SK-N-SH (cell line): ENCODE results near the gene PHC3. TPM values are rescaled to one million over a fixed set of nuclear protein-coding genes. Genes with fewer than 3 reads are reported as not detected.

Experiments
- CTCF ChIA-PET: fragments of 300-600, 350-600 bp; formaldehyde crosslinking; extraction: SDS; loops from one replicate; lab custom pipeline; 2021; lab: Yijun Ruan, JAX
- POLR2A ChIA-PET: fragments of 350-600 bp; sonication (Branson Sonifier 250); formaldehyde crosslinking; extraction: SDS; loops from one replicate; lab custom pipeline; 2020; ENCODE audit warnings: antibody characterized with exemption, inconsistent platforms; lab: Yijun Ruan, JAX
- DNase-seq: peaks from one replicate; pipeline ENCODE4 v3.0.0; 2012
- H2AFZ ChIP-seq: fragments of 200-600 bp; sonication (generic); 2 replicates; pipeline ENCODE4 v1.8.1; 2016; ENCODE audit warnings: antibody characterized with exemption, mild to moderate bottlenecking, low read depth
- H3F3A ChIP-seq: fragments of 200-600 bp; sonication (generic); replicated peaks from 2 replicates; pipeline ENCODE3; 2016; ENCODE audit warnings: antibody characterized with exemption, mild to moderate bottlenecking; ENCODE audit not compliant: insufficient read depth
- H3K27ac ChIP-seq, 2 experiments: fragments of 200-500 bp in 1 of 2; fragments of 200-600 bp in 1 of 2; sonication (Bioruptor generic) in 1 of 2; sonication (generic), shearing (Covaris generic) in 1 of 2; 2 replicates each; pipeline versions ENCODE4 v1.5.1 to v1.6.1; 2014 to 2016; ENCODE audit warnings: low read depth in 2 of 2, inconsistent platforms in 1 of 2, low read length in 1 of 2, mild to moderate bottlenecking in 1 of 2, mixed read lengths in 1 of 2
- H3K27me3 ChIP-seq: fragments of 200-600 bp; sonication (generic), shearing (Covaris generic); 2 replicates; pipeline ENCODE4 v1.6.1; 2016; ENCODE audit warnings: mixed run types; ENCODE audit not compliant: insufficient read depth
- H3K36me3 ChIP-seq, 2 experiments: fragments of 200-500 bp in 1 of 2; fragments of 200-600 bp in 1 of 2; sonication (Bioruptor generic) in 1 of 2; sonication (generic) in 1 of 2; replicated peaks in 1 of 2; 2 replicates each; pipeline versions ENCODE3 to v1.5.1; 2014 to 2016; ENCODE audit warnings: low read length in 1 of 2, mild to moderate bottlenecking in 1 of 2; ENCODE audit not compliant: insufficient read depth in 2 of 2, control insufficient read depth in 1 of 2
- H3K4me1 ChIP-seq, 2 experiments: fragments of 200-500 bp in 1 of 2; fragments of 200-600 bp in 1 of 2; sonication (Bioruptor generic) in 1 of 2; sonication (generic), shearing (Covaris generic) in 1 of 2; 2 replicates each; pipeline versions ENCODE4 v1.5.1 to v1.6.1; 2014 to 2016; ENCODE audit warnings: low read depth in 1 of 2, low read length in 1 of 2, mixed run types in 1 of 2; ENCODE audit not compliant: insufficient read depth in 2 of 2, control insufficient read depth in 1 of 2
- H3K4me2 ChIP-seq: fragments of 200-600 bp; sonication (generic), shearing (Covaris generic); 2 replicates; pipeline ENCODE4 v1.6.1; 2017; ENCODE audit warnings: mixed run types
- H3K4me3 ChIP-seq, 2 experiments: fragments of 200-500 bp in 1 of 2; fragments of 200-600 bp in 1 of 2; sonication (Bioruptor generic) in 1 of 2; sonication (generic), shearing (Covaris generic) in 1 of 2; 2 replicates each; pipeline versions ENCODE4 v1.5.1 to v1.8.1; 2014 to 2016; ENCODE audit warnings: low read depth in 2 of 2, inconsistent platforms in 1 of 2, low read length in 1 of 2, mild to moderate bottlenecking in 1 of 2, mixed read lengths in 1 of 2, moderate library complexity in 1 of 2
- H3K79me2 ChIP-seq: fragments of 200-600 bp; sonication (generic); 2 replicates; pipeline ENCODE4 v1.8.1; 2017; ENCODE audit warnings: mild to moderate bottlenecking; ENCODE audit not compliant: insufficient read depth
- H3K9ac ChIP-seq: fragments of 200-600 bp; sonication (generic); 2 replicates; pipeline ENCODE4 v1.6.1; 2017; ENCODE audit warnings: mixed run types
- H3K9me2 ChIP-seq: fragments of 200-600 bp; sonication (generic); 2 replicates; pipeline ENCODE4 v1.6.1; 2017; ENCODE audit warnings: mixed run types
- H3K9me3 ChIP-seq: fragments of 200-600 bp; sonication (generic); 2 replicates; pipeline ENCODE4 v1.6.1; 2017; ENCODE audit warnings: mixed run types, mild to moderate bottlenecking, moderate library complexity
- H4K20me1 ChIP-seq: fragments of 200-600 bp; sonication (generic); 2 replicates; pipeline ENCODE4 v1.6.1; 2017; ENCODE audit warnings: mild to moderate bottlenecking, mixed run types; ENCODE audit not compliant: insufficient read depth
- EP300 ChIP-seq, 2 experiments: IDR thresholded peaks; 2 replicates each; pipeline versions ENCODE4 v1.4.0 to v1.6.1; 2012; ENCODE audit warnings: borderline replicate concordance in 1 of 2, low read depth in 1 of 2, low read length in 1 of 2
- EZH2phosphoT487 ChIP-seq: fragments of 200-600 bp; sonication (generic); IDR thresholded peaks from 2 replicates; pipeline ENCODE4 v1.6.1; 2017; ENCODE audit warnings: low read depth, mixed run types, mild to moderate bottlenecking, antibody characterized with exemption, moderate library complexity, borderline replicate concordance
- FOSL2 ChIP-seq: IDR thresholded peaks from 2 replicates; pipeline ENCODE4 v1.4.0; 2012; ENCODE audit warnings: low read depth, mild to moderate bottlenecking, moderate library complexity, borderline replicate concordance
- FOXM1 ChIP-seq: IDR thresholded peaks from 2 replicates; pipeline ENCODE4 v1.4.0; 2012; ENCODE audit warnings: low read depth, mild to moderate bottlenecking
- GATA2 ChIP-seq: sonication (generic); formaldehyde crosslinking; IDR thresholded peaks from 2 replicates; pipeline ENCODE4 v1.5.0; 2020; ENCODE audit warnings: mild to moderate bottlenecking, missing genetic modification reagents
- JUND ChIP-seq: IDR thresholded peaks from 2 replicates; pipeline ENCODE4 v1.4.0; 2012
- MEF2A ChIP-seq: IDR thresholded peaks from 2 replicates; pipeline ENCODE4 v1.4.0; 2012; ENCODE audit warnings: low read depth, borderline replicate concordance
- NRF1 ChIP-seq: IDR thresholded peaks from 2 replicates; pipeline ENCODE4 v1.6.1; 2012; ENCODE audit warnings: low read depth, mild to moderate bottlenecking, low read length
- POLR2AphosphoS5 ChIP-seq: IDR thresholded peaks from 2 replicates; pipeline ENCODE4 v1.6.1; 2012; ENCODE audit warnings: low read depth, low read length
- RAD21 ChIP-seq: IDR thresholded peaks from 2 replicates; pipeline ENCODE4 v1.6.1; 2012; ENCODE audit warnings: mild to moderate bottlenecking, low read length
- RCOR1 ChIP-seq: fragments of 150-350 bp; IDR thresholded peaks from 2 replicates; pipeline ENCODE4 v1.6.1; 2017; ENCODE audit warnings: antibody characterized with exemption, low read length
- RFX5 ChIP-seq: IDR thresholded peaks from 2 replicates; pipeline ENCODE4 v1.6.1; 2012; ENCODE audit warnings: mild to moderate bottlenecking, improper control_type of control experiment, low read length
- RXRA ChIP-seq: IDR thresholded peaks from 2 replicates; pipeline ENCODE4 v1.4.0; 2012; ENCODE audit warnings: low read depth, mild to moderate bottlenecking, borderline replicate concordance
- TCF12 ChIP-seq: IDR thresholded peaks from 2 replicates; pipeline ENCODE4 v1.4.0; 2012
- TEAD4 ChIP-seq: IDR thresholded peaks from 2 replicates; pipeline ENCODE4 v1.4.0; 2012; ENCODE audit warnings: mild to moderate bottlenecking, borderline replicate concordance; ENCODE audit not compliant: insufficient read depth
- WGBS: methylation state at CpG from one replicate; pipeline ENCODE4 v1.1.6; 2017; ENCODE audit warnings: low lambda C conversion rate; 5-methylcytosine and 5-hydroxymethylcytosine counted together
- polyA plus RNA-seq, 3 experiments: library from polyadenylated mRNA; depleted of rRNA; stranded (reverse); fragments of >200 nt; gene quantifications; 2 replicates each; pipeline ENCODE4 v1.2.3, GENCODE V29; 2012
- TF ChIP-seq, protein P1 (sequence below): IDR thresholded peaks from 2 replicates; pipeline ENCODE4; 2012
- TF ChIP-seq, protein P2 (sequence below): IDR thresholded peaks from 2 replicates; pipeline ENCODE4 v1.4.0; 2012; ENCODE audit warnings: low read depth
- TF ChIP-seq, protein P3 (sequence below): IDR thresholded peaks from 2 replicates; pipeline ENCODE4 v1.4.0; 2012; ENCODE audit warnings: low read depth, borderline replicate concordance
- TF ChIP-seq, protein P4 (sequence below): IDR thresholded peaks from 2 replicates; pipeline ENCODE4 v1.4.0; 2012; ENCODE audit warnings: low read depth, borderline replicate concordance

PHC3 gene
- polyA plus RNA-seq, 1 of the 3 experiments (the other 2 are of a cell fraction) = 9.2 TPM

DNA sequence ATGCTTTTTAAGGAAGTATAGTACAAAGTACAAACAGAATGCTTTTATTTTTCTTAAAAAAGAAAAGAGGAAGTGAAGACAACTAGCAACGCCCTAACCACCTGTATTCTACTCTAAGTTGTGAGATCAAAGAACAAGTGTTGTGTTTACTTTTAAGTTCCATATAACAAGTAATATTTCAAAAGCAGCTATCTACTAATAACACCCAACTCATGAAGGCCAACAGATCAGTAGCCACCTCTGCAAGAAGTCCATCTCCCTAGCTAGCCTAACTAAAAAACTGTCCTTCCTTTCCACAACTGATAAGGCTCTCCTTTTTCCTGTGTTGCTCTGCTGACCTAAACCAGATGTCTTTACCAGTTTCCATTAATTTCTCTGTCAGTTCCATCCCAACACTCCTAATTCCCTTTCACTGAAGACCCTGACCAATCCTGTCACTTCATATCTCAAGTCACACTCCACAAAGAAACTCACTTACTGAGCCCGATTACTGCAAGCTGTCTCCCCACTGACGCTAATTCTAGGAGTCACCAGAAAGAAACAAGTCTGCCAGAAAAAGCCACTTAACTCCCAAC, 26.9 kb downstream of the PHC3 start:
- Histone ChIP-seq H3K27me3 (no peaks in the 10 kb centered on the region), H2AFZ (no peak overlapping the region), H3K9me3 (no peaks in the 10 kb centered on the region), H3K9ac (no peak overlapping the region), H3K4me2 (peak overlapping the region; percentile 42; the same call in 1 of the 2 replicates), H3K27ac (peak overlapping the region; percentile 34 to 57), H3K4me3 (no peak overlapping the region), H3K36me3 (peaks cover 6 to 25% of the 10 kb centered on the region in 2 experiments), H3K9me2 (no peaks in the 10 kb centered on the region), H3K79me2 (peaks cover 91% of the 10 kb centered on the region), H4K20me1 (peaks cover 18% of the 10 kb centered on the region), H3F3A (peaks cover 16% of the 10 kb centered on the region), H3K4me1 (peaks cover 4 to 10% of the 10 kb centered on the region in 2 experiments; a peak in 3 of 4 replicates)
- WGBS = 72% methylated on average over 3 of the region's 3 CpGs
- peak; percentile 38 for DNase-seq
- TF ChIP-seq JUND (no peak), TCF12 (peak; percentile 37; the same call in 1 of the 2 replicates)
- TF ChIP-seq, protein P1, sequence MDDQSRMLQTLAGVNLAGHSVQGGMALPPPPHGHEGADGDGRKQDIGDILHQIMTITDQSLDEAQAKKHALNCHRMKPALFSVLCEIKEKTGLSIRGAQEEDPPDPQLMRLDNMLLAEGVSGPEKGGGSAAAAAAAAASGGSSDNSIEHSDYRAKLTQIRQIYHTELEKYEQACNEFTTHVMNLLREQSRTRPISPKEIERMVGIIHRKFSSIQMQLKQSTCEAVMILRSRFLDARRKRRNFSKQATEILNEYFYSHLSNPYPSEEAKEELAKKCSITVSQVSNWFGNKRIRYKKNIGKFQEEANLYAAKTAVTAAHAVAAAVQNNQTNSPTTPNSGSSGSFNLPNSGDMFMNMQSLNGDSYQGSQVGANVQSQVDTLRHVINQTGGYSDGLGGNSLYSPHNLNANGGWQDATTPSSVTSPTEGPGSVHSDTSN = peak; percentile 19; the same call in 1 of the 2 replicates
- POLR2A ChIA-PET = no interaction called here
- CTCF ChIA-PET = interaction anchor here (1.0 kb wide), 1 partner anchor 19 kb away, joined by 4 read pairs; no protein-coding TSS in a partner anchor

DNA sequence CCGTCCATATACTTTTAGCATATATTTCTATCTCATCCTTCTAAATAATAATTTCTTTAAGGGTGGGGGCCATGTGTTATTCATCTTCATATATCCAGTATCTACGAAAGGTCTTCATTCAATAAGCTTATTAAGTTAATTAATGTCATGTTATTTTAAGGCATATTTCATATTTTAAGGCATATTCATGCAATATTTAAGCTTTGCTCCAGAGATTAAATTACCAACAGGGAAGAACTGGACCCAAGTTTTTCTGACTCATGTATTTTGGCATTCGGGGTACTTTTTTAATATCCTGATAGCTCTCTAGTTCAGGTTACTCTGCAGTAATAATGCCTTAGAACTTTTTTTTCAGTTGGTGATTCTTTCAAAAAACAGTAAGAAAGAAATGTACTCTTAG, 27.4 kb downstream of the PHC3 start:
- Histone ChIP-seq H3K4me2 (peak overlapping the region; percentile 42; the same call in 1 of the 2 replicates), H4K20me1 (peaks cover 18% of the 10 kb centered on the region), H3K4me3 (no peak overlapping the region), H3F3A (peaks cover 16% of the 10 kb centered on the region), H3K9me2 (no peaks in the 10 kb centered on the region), H3K9me3 (no peaks in the 10 kb centered on the region), H3K36me3 (peaks cover 4 to 30% of the 10 kb centered on the region in 2 experiments), H3K27me3 (no peaks in the 10 kb centered on the region), H3K79me2 (peaks cover 91% of the 10 kb centered on the region), H3K9ac (no peak overlapping the region), H3K4me1 (peaks cover 4 to 10% of the 10 kb centered on the region in 2 experiments; a peak in 3 of 4 replicates), H2AFZ (no peak overlapping the region), H3K27ac (peak overlapping the region; percentile 34 to 57; a peak in 3 of 4 replicates)
- DNase-seq = no peak
- TF ChIP-seq RFX5 = no peak
- TF ChIP-seq RXRA = no peak
- TF ChIP-seq TCF12 = peak; percentile 40
- TF ChIP-seq, protein P2, sequence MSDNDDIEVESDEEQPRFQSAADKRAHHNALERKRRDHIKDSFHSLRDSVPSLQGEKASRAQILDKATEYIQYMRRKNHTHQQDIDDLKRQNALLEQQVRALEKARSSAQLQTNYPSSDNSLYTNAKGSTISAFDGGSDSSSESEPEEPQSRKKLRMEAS = no peak
- peak; percentile 45; the same call in 1 of the 2 replicates for TF ChIP-seq JUND
- TF ChIP-seq POLR2AphosphoS5 = no peak
- TF ChIP-seq EP300 (IDR thresholded peaks at IDR 0.05; ENCODE audit: borderline replicate concordance in 1 of 2, low read depth in 1 of 2, low read length in 1 of 2) = 0 out of 4 replicates have a peak, but pooled peaks of 1 of the 2 experiments have one; percentile 10
- peak; percentile 22; the same call in 1 of the 2 replicates for TF ChIP-seq TEAD4
- peak; percentile 48; the same call in 1 of the 2 replicates for TF ChIP-seq FOSL2
- TF ChIP-seq, protein P1 = peak; percentile 6; the same call in 1 of the 2 replicates
- TF ChIP-seq, protein P3, sequence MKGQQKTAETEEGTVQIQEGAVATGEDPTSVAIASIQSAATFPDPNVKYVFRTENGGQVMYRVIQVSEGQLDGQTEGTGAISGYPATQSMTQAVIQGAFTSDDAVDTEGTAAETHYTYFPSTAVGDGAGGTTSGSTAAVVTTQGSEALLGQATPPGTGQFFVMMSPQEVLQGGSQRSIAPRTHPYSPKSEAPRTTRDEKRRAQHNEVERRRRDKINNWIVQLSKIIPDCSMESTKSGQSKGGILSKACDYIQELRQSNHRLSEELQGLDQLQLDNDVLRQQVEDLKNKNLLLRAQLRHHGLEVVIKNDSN = no peak
- TF ChIP-seq, protein P4, sequence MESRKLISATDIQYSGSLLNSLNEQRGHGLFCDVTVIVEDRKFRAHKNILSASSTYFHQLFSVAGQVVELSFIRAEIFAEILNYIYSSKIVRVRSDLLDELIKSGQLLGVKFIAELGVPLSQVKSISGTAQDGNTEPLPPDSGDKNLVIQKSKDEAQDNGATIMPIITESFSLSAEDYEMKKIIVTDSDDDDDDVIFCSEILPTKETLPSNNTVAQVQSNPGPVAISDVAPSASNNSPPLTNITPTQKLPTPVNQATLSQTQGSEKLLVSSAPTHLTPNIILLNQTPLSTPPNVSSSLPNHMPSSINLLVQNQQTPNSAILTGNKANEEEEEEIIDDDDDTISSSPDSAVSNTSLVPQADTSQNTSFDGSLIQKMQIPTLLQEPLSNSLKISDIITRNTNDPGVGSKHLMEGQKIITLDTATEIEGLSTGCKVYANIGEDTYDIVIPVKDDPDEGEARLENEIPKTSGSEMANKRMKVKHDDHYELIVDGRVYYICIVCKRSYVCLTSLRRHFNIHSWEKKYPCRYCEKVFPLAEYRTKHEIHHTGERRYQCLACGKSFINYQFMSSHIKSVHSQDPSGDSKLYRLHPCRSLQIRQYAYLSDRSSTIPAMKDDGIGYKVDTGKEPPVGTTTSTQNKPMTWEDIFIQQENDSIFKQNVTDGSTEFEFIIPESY = no peak
- no peak for TF ChIP-seq MEF2A
- no peak for TF ChIP-seq RCOR1
- TF ChIP-seq NRF1 = no peak
- TF ChIP-seq GATA2 (CRISPR knock-in tag) = no peak
- TF ChIP-seq FOXM1 = no peak
- TF ChIP-seq EZH2phosphoT487 = no peak
- TF ChIP-seq RAD21 = no peak
- CTCF ChIA-PET = interaction anchor here (1.0 kb wide), 1 partner anchor 18 kb away, joined by 4 read pairs; no protein-coding TSS in a partner anchor
- WGBS = 41% methylated on average over 3 of the region's 3 CpGs
- POLR2A ChIA-PET = interaction anchor here (0.6 kb wide), 1 partner anchor 12 kb away, joined by 4 read pairs; no protein-coding TSS in a partner anchor
